Mesothelial cell of epicardium (in vitro differentiated cells): Measurements from ENCODE around the gene PITPNM3. TPM values are rescaled to one million over a fixed set of nuclear protein-coding genes. Genes with fewer than 3 reads are reported as not detected.

Experiments used
- DNase-seq, 2 experiments: peaks; one replicate each; pipeline ENCODE4 v3.0.0; 2021; ENCODE audit warnings: low spot score in 2 of 2; ENCODE audit not compliant: unreplicated experiment in 2 of 2
- H3K27ac Mint-ChIP-seq: 2 replicates; pipeline ENCODE4 v1.8.0; 2021; ENCODE audit warnings: mixed read lengths
- H3K27me3 Mint-ChIP-seq: 2 replicates; pipeline ENCODE4 v1.8.0; 2021; ENCODE audit warnings: low read depth, mixed read lengths
- H3K36me3 Mint-ChIP-seq: 2 replicates; pipeline ENCODE4 v1.8.0; 2021; ENCODE audit warnings: mixed read lengths
- H3K4me1 Mint-ChIP-seq: 2 replicates; pipeline ENCODE4 v1.8.0; 2021; ENCODE audit warnings: mixed read lengths
- H3K4me3 Mint-ChIP-seq: 2 replicates; pipeline ENCODE4 v1.8.0; 2021; ENCODE audit warnings: mild to moderate bottlenecking, moderate library complexity, mixed read lengths
- H3K9me3 Mint-ChIP-seq: 2 replicates; pipeline ENCODE4 v1.8.0; 2021; ENCODE audit warnings: mixed read lengths
- CTCF ChIP-seq: fragments of 200-600 bp; sonication (generic); IDR thresholded peaks from one replicate; pipeline ENCODE4 v1.5.0; 2021; ENCODE audit warnings: antibody characterized with exemption; ENCODE audit not compliant: unreplicated experiment
- total RNA-seq: library from RNA; stranded (reverse); gene quantifications from 3 replicates; pipeline ENCODE4 v1.2.1, GENCODE V29; 2021

The PITPNM3 gene
- total RNA-seq, 1 donor from 2014 or later, result 2.3 TPM

GRCh38 chr17:6503641-6504195, 52.6 kb downstream of the PITPNM3 start:
- Mint-ChIP-seq H3K4me3 (no peak overlapping the region), H3K36me3 (no peaks in the 10 kb centered on the region), H3K9me3 (no peaks in the 10 kb centered on the region), H3K4me1 (no peaks in the 10 kb centered on the region), H3K27ac (no peak overlapping the region), H3K27me3 (peaks cover under 1% of the 10 kb centered on the region)
- no peak for DNase-seq
- no peak for TF ChIP-seq CTCF

DNA sequence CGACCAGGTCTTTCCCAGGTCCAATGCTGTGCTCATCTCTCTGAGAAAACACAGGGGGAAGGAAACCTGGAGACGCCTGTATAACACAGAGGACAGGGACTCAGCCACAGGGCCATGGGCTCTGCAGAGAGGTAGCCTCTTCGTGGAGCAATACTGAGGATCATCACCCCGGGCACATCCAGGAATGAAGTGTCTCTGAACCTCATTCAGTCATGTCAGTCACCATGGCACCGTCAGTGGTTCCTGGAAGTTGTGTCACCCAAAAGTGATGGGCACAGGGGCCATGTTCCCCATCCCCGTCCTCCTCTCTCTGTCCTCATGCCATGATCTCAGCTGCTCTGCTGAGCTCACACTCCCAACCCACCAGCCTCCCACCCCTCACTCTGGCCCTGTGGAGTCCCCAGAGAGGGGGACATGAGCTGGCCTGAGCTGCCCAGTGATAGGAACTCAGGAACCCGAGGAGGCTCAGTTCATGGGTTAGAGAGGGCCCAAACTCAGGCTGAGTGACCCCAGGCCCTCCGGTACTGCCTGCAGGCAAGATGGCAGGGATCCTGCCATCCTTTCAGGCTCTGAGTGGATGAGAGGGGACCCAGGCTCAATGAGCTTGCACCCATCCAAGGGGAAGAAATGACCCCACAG, 53.4 kb downstream of the PITPNM3 start:
- TF ChIP-seq CTCF, result no peak
- no peak for DNase-seq
- Mint-ChIP-seq H3K36me3 (no peaks in the 10 kb centered on the region), H3K27me3 (peaks cover 6% of the 10 kb centered on the region), H3K27ac (no peak overlapping the region), H3K4me3 (no peak overlapping the region), H3K9me3 (no peaks in the 10 kb centered on the region), H3K4me1 (no peaks in the 10 kb centered on the region)

DNA sequence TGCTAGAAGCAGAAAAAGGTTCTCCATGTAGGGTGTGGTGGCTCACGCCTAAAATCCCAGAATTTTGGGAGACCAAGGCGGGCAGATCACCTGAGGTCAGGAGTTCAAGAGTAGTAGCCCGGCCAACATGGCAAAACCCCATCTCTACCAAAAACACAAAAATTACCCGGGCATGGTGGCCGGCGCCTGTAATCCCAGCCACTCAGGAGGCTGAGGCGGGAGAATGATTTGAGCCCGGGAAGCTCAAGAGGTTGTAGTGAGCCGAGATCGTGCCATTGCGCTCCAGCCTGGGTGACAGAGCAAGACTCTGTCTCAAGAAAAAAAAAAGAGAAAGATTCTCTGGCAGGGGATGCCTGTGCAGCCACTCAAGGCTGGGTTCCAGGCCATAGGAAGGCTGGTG, 54.2 kb downstream of the PITPNM3 start:
- Mint-ChIP-seq H3K27me3 (peaks cover 12% of the 10 kb centered on the region), H3K9me3 (no peaks in the 10 kb centered on the region), H3K27ac (no peak overlapping the region), H3K4me1 (no peaks in the 10 kb centered on the region), H3K36me3 (no peaks in the 10 kb centered on the region), H3K4me3 (no peak overlapping the region)
- no peak for TF ChIP-seq CTCF
- DNase-seq, result no peak

DNA sequence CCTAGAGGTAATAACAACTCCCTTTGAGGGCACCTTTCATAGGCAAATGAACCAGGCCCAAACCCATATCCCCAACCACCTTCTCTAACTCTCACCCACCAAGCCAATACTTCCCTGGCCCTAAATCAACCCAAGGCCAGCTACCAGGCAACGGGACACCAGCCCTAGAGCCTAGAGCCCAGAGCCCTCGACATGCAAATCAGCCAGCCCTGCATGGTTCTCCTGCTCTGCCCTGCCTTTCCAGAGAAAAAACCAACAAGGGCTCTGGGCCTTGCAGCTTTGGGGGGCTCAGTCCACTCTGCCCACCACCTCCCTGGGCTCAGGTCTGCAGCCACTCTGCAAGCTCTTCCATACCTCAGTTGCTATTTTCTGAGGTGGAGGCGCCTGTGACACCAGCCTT, 55.0 kb downstream of the PITPNM3 start:
- Mint-ChIP-seq H3K4me3 (no peak overlapping the region), H3K27me3 (peaks cover 19% of the 10 kb centered on the region), H3K36me3 (no peaks in the 10 kb centered on the region), H3K9me3 (no peaks in the 10 kb centered on the region), H3K27ac (no peak overlapping the region), H3K4me1 (peaks cover 4% of the 10 kb centered on the region)
- DNase-seq, result no peak
- TF ChIP-seq CTCF, result no peak

DNA sequence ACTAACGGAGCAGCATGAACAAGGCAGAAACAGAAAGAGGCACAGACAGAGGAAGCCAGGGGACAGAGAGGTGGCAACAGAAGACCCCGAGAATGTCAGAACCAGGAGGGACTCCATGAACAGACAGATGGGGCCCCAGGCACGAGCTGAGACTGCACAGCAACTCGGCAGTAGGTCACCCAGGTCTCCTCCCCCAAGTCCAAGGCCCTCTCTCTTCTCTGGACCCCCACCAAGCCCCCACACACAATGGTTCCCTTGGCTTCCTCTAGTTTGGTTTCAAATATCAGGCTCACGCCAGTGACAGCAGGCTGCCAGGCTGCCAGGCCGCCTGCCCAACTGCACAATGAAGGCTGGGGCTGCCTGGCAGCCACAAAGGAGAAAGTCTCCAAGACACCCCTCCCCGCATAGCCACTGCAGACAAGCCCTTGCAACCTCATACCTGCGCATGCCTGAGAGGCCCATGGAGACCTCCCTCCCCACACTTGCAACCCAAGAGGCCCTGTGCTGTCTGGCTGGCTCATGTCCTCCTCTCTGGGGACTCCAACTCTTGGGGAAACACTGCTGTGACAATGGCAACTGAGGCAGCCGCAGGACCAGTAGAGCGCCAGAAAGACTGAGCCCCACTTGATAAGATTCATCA, 57.3 kb downstream of the PITPNM3 start:
- no peak for TF ChIP-seq CTCF
- Mint-ChIP-seq H3K27me3 (peaks cover 36% of the 10 kb centered on the region), H3K4me1 (peaks cover 13% of the 10 kb centered on the region), H3K4me3 (no peak overlapping the region), H3K36me3 (no peaks in the 10 kb centered on the region), H3K27ac (no peak overlapping the region), H3K9me3 (no peaks in the 10 kb centered on the region)
- DNase-seq, result no peak
